ENCODE data around the gene PRM3.

Gene PRM3

GRCh38 chr16:11280616-11281522 is 7.4 kb upstream of the PRM3 start, which contains the start of gene PRM1:
Gene PRM1 (minus strand): TSS chr16:11281330. CDS start chr16:11281238, 92 bp downstream.
- no peak for DNase-seq

- DNase-seq: no peak
Measured at GRCh38 chr16:11278681-11279628, 5.5 kb upstream of the PRM3 start.

- no peak for DNase-seq
Measured at GRCh38 chr16:11277607-11278337, 4.3 kb upstream of the PRM3 start.

- no peak for DNase-seq
Measured at GRCh38 chr16:11276896-11277593, 3.6 kb upstream of the PRM3 start.

- no peak for DNase-seq
Measured at GRCh38 chr16:11276143-11276895, 2.9 kb upstream of the PRM3 start, which contains the start of gene PRM2. Gene PRM2 (minus strand): TSS chr16:11276480. CDS start chr16:11276370, 110 bp downstream.

GRCh38 chr16:11274964-11275363 is 1.5 kb upstream of the PRM3 start:
- DNase-seq: no peak

GRCh38 chr16:11273721-11274324 is 394 bp upstream of the PRM3 start:
- no peak for DNase-seq

GRCh38 chr16:11272484-11272883 is 945 bp downstream of the PRM3 start:
- DNase-seq: no peak

- DNase-seq: no peak
Measured at GRCh38 chr16:11271610-11272009, 1.8 kb downstream of the PRM3 start.

- no peak for DNase-seq
Measured at GRCh38 chr16:11270602-11271162, 2.7 kb downstream of the PRM3 start.

- DNase-seq: no peak
Measured at GRCh38 chr16:11268921-11269375, 4.5 kb downstream of the PRM3 start, which contains the start of gene TNP2. Gene TNP2 (minus strand): TSS chr16:11269325. CDS start chr16:11269262, 63 bp downstream.

GRCh38 chr16:11265124-11265523 is 8.3 kb downstream of the PRM3 start:
- no peak for DNase-seq

GRCh38 chr16:11264155-11264832 is 9.1 kb downstream of the PRM3 start:
- DNase-seq: no peak

GRCh38 chr16:11263737-11264136 is 9.7 kb downstream of the PRM3 start:
- no peak for DNase-seq

GRCh38 chr16:11262915-11263314 is 10.5 kb downstream of the PRM3 start:
- no peak for DNase-seq

- DNase-seq: no peak
Measured at GRCh38 chr16:11260596-11260966, 12.8 kb downstream of the PRM3 start.

- no peak for DNase-seq
Measured at GRCh38 chr16:11259655-11260595, 13.5 kb downstream of the PRM3 start.

All from fibroblast of upper back skin (primary cell).